Measurements from ENCODE around the gene MFAP5.

Gene MFAP5

GRCh38 chr12:8676651-8677050 lies 14.0 kb upstream of the MFAP5 start:
- peaks cover 0 to 9% (median 6%) of the 10 kb centered on the region in 4 donors for H3K4me1 ChIP-seq
- no peaks in the 10 kb centered on the region for H3K27me3 ChIP-seq
- no peak overlapping the region for H3K27ac ChIP-seq
- H3K4me3 ChIP-seq, result no peak overlapping the region
- no peaks in the 10 kb centered on the region for H3K9me3 ChIP-seq
- DNase-seq, result no peak
- H3K36me3 ChIP-seq, result no peaks in the 10 kb centered on the region
- intact Hi-C loops (cut with DNase I; ENCODE audit: low total_unique reads), result loop anchor here (5.0 kb wide), 1 partner anchor 211 kb away; no protein-coding TSS in a partner anchor
- TF ChIP-seq CTCF (IDR thresholded peaks at IDR 0.05), result no peak

- no peaks in the 10 kb centered on the region for H3K4me1 ChIP-seq
- intact Hi-C loops (cut with DNase I; ENCODE audit: low total_unique reads), result loop anchor here (5.0 kb wide), 1 partner anchor 212 kb away; no protein-coding TSS in a partner anchor
- H3K36me3 ChIP-seq, result no peaks in the 10 kb centered on the region
- TF ChIP-seq CTCF (IDR thresholded peaks at IDR 0.05), result no peak
- no peaks in the 10 kb centered on the region for H3K9me3 ChIP-seq
- no peak overlapping the region for H3K27ac ChIP-seq
- no peaks in the 10 kb centered on the region for H3K27me3 ChIP-seq
- H3K4me3 ChIP-seq, result no peak overlapping the region
- no peak for DNase-seq
These were observed 13.0 kb upstream of the MFAP5 start for GRCh38 chr12:8675591-8676036.

- no peak overlapping the region for H3K27ac ChIP-seq
- no peak overlapping the region for H3K4me3 ChIP-seq
- no peaks in the 10 kb centered on the region for H3K27me3 ChIP-seq
- H3K4me1 ChIP-seq, result no peaks in the 10 kb centered on the region
- intact Hi-C loops (cut with DNase I; ENCODE audit: low total_unique reads), result no loop called here
- no peaks in the 10 kb centered on the region for H3K36me3 ChIP-seq
- H3K9me3 ChIP-seq, result no peaks in the 10 kb centered on the region
- TF ChIP-seq CTCF (IDR thresholded peaks at IDR 0.05), result no peak
- DNase-seq, result no peak
These were observed 9.8 kb upstream of the MFAP5 start for GRCh38 chr12:8672381-8672780.

- no peak for DNase-seq
- H3K4me1 ChIP-seq, result peaks cover 0 to 11% (median 4%) of the 10 kb centered on the region in 4 donors
- no peak for TF ChIP-seq CTCF (IDR thresholded peaks at IDR 0.05)
- H3K9me3 ChIP-seq, result no peaks in the 10 kb centered on the region
- no peaks in the 10 kb centered on the region for H3K27me3 ChIP-seq
- intact Hi-C loops (cut with DNase I; ENCODE audit: low total_unique reads), result no loop called here
- H3K36me3 ChIP-seq, result no peaks in the 10 kb centered on the region
- no peak overlapping the region for H3K4me3 ChIP-seq
- H3K27ac ChIP-seq, result no peak overlapping the region
These were observed 5.8 kb upstream of the MFAP5 start for GRCh38 chr12:8668441-8668840.

GRCh38 chr12:8667270-8667669 lies 4.6 kb upstream of the MFAP5 start:
- Histone ChIP-seq H3K27ac (no peak overlapping the region), H3K4me3 (no peak overlapping the region), H3K9me3 (no peaks in the 10 kb centered on the region), H3K4me1 (peaks cover 0 to 11% (median 4%) of the 10 kb centered on the region in 4 donors), H3K36me3 (no peaks in the 10 kb centered on the region), H3K27me3 (no peaks in the 10 kb centered on the region)
- no peak for DNase-seq
- no peak for TF ChIP-seq CTCF (IDR thresholded peaks at IDR 0.05)
- intact Hi-C loops (cut with DNase I; ENCODE audit: low total_unique reads), result no loop called here

GRCh38 chr12:8665759-8666158 lies 3.1 kb upstream of the MFAP5 start:
- Histone ChIP-seq H3K36me3 (no peaks in the 10 kb centered on the region), H3K4me1 (peaks cover 0 to 11% (median 4%) of the 10 kb centered on the region in 4 donors), H3K4me3 (no peak overlapping the region), H3K27me3 (no peaks in the 10 kb centered on the region), H3K27ac (no peak overlapping the region), H3K9me3 (no peaks in the 10 kb centered on the region)
- DNase-seq, result no peak
- TF ChIP-seq CTCF (IDR thresholded peaks at IDR 0.05), result no peak
- intact Hi-C loops (cut with DNase I; ENCODE audit: low total_unique reads), result no loop called here
